GM12878 (cell line): ENCODE data around the gene GNG12. TPM values are rescaled to one million over a fixed set of nuclear protein-coding genes. Genes with fewer than 3 reads are reported as not detected.

Experiments
- ATF7 ChIP-seq: fragments of 450-650 bp; IDR thresholded peaks from 2 replicates; pipeline ENCODE4 v1.6.1; 2016; ENCODE audit warnings: low read depth, mild to moderate bottlenecking
- DPF2 ChIP-seq: fragments of 450-650 bp; IDR thresholded peaks from 2 replicates; pipeline ENCODE4 v1.6.1; 2017; ENCODE audit warnings: mild to moderate bottlenecking
- EP300 ChIP-seq, 2 experiments: fragments of 150-350 bp in 1 of 2; IDR thresholded peaks; 2 replicates each; pipeline ENCODE4 v1.6.1; 2011 to 2012; ENCODE audit warnings: low read depth in 2 of 2, low read length in 2 of 2, borderline replicate concordance in 1 of 2, improper control_type of control experiment in 1 of 2, inconsistent platforms in 1 of 2; ENCODE audit not compliant: control insufficient read depth in 1 of 2
- GABPA ChIP-seq: IDR thresholded peaks from 2 replicates; pipeline ENCODE4 v1.6.1; 2014; ENCODE audit warnings: antibody characterized with exemption, low read depth, mild to moderate bottlenecking, inconsistent platforms
- GATAD2B ChIP-seq: fragments of 450-650 bp; conservative IDR thresholded peaks from 2 replicates; pipeline ENCODE4 v1.6.1; 2017; ENCODE audit warnings: low read depth, mild to moderate bottlenecking, moderate library complexity
- HCFC1 ChIP-seq: fragments of 150-350 bp; IDR thresholded peaks from 2 replicates; pipeline ENCODE4 v1.6.1; 2014; ENCODE audit warnings: low read length
- IKZF1 ChIP-seq: fragments of 450-650 bp; conservative IDR thresholded peaks from 2 replicates; pipeline ENCODE4 v1.6.1; 2017; ENCODE audit warnings: antibody characterized with exemption, mild to moderate bottlenecking
- JUNB ChIP-seq: IDR thresholded peaks from 2 replicates; pipeline ENCODE4 v1.6.1; 2016; ENCODE audit warnings: antibody characterized with exemption, mild to moderate bottlenecking
- KDM1A ChIP-seq: fragments of 200-600 bp; sonication (generic); IDR thresholded peaks from 2 replicates; pipeline ENCODE4 v1.6.1; 2016; ENCODE audit warnings: borderline replicate concordance
- NFXL1 ChIP-seq: fragments of 450-650 bp; IDR thresholded peaks from 2 replicates; pipeline ENCODE4 v1.6.1; 2017; ENCODE audit warnings: antibody characterized with exemption, mild to moderate bottlenecking, borderline replicate concordance
- NR2C1 ChIP-seq: fragments of 450-650 bp; IDR thresholded peaks from 2 replicates; pipeline ENCODE4 v1.6.1; 2017; ENCODE audit warnings: antibody characterized with exemption, mild to moderate bottlenecking, moderate library complexity
- PML ChIP-seq: IDR thresholded peaks from 2 replicates; pipeline ENCODE4 v1.6.1; 2012; ENCODE audit warnings: low read length, inconsistent platforms
- POLR2A ChIP-seq: IDR thresholded peaks from 2 replicates; pipeline ENCODE4 v1.6.1; 2011; ENCODE audit warnings: low read depth, mild to moderate bottlenecking, low read length
- SIN3A ChIP-seq: IDR thresholded peaks from 2 replicates; pipeline ENCODE4 v1.6.1; 2012; ENCODE audit warnings: low read depth, low read length, improper control_type of control experiment
- SPI1 ChIP-seq: IDR thresholded peaks from 2 replicates; pipeline ENCODE4 v1.6.1; 2011; ENCODE audit warnings: low read depth, mild to moderate bottlenecking, low read length, moderate library complexity, borderline replicate concordance; ENCODE audit not compliant: insufficient read depth
- YBX1 ChIP-seq: fragments of 450-650 bp; IDR thresholded peaks from 2 replicates; pipeline ENCODE4 v1.6.1; 2016; ENCODE audit warnings: antibody characterized with exemption
- polyA plus RNA-seq, 11 experiments: library from polyadenylated mRNA; depleted of rRNA in 4 of 11; unstranded in 6 of 11; stranded (reverse) in 5 of 11; fragments of >200 nt; fragmentation: Nextera tagmentation in 4 of 11; fragmentation: Illumina TruSeq in 1 of 11; extraction: Ambion mirVana in 4 of 11; extraction: Trizol in 1 of 11; gene quantifications; 1 replicate in 1 of 11; 2 replicates in 10 of 11; pipeline versions ENCODE4 v1.2.1 to v1.2.3, GENCODE V29; 2011 to 2016; ENCODE audit warnings: inconsistent platforms in 2 of 11, missing spikeins in 2 of 11, low read depth in 1 of 11
- total RNA-seq, 4 experiments: library from RNA; depleted of rRNA in 3 of 4; stranded (reverse); fragments of >200 nt in 3 of 4; fragmentation: Illumina TruSeq in 1 of 4; extraction: Trizol in 1 of 4; gene quantifications; 2 replicates each; pipeline versions ENCODE4 v1.2.1 to v1.2.3, GENCODE V29; 2013 to 2021
- TF ChIP-seq, protein P1 (sequence below): fragments of 450-650 bp; IDR thresholded peaks from 2 replicates; pipeline ENCODE4 v1.6.1; 2017; ENCODE audit warnings: mild to moderate bottlenecking, moderate library complexity
- TF ChIP-seq, protein P2 (sequence below): fragments of 450-650 bp; IDR thresholded peaks from 2 replicates; pipeline ENCODE4 v1.6.1; 2018; ENCODE audit warnings: borderline replicate concordance, mild to moderate bottlenecking; ENCODE audit not compliant: partially characterized antibody
- TF ChIP-seq, protein P3 (sequence below): fragments of 150-350 bp; IDR thresholded peaks from 2 replicates; pipeline ENCODE4 v1.6.1; 2014; ENCODE audit warnings: mild to moderate bottlenecking, low read depth, low read length
- TF ChIP-seq, protein P4 (sequence below): fragments of 450-650 bp; IDR thresholded peaks from 2 replicates; pipeline ENCODE4 v1.6.1; 2016; ENCODE audit warnings: mild to moderate bottlenecking
- TF ChIP-seq, protein P5 (sequence below): fragments of 450-650 bp; IDR thresholded peaks from 2 replicates; pipeline ENCODE4 v1.6.1; 2017; ENCODE audit warnings: borderline replicate concordance

The GNG12 gene
- total and polyA plus RNA-seq, 10 of the 15 experiments (the other 5 are each of a cell fraction or from before 2014, with no cell fraction given): 0.22 to 32.8 (median 0.35) TPM

DNA sequence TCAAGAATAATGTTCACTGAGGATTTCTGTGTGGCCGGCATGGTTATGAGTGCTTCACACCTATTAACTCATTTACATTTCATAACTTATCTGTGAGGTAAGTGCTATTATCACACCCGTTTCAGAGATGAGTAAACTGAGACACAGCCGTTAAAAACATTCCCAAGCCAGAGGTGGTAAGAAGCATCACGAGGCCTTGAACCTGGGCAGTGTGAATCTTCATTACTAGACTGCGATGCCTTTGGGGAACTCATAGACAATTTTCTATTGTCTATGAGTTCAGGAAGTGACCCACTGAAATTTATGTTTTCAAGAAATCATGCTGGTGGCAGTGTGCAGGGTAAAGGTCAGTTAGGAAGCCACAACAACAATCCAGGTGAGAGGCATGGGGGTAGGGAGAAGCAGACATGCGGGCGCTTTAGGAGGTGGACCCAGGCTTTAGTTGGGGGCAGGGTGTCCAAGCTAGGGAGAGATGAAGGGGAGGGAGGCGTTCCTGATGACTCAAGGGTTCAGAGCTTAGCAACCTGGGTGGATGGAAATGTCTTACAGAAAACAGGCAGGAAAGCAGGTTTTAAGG is 14.5 kb downstream of the GNG12 start (continued):
- TF ChIP-seq, protein P1, sequence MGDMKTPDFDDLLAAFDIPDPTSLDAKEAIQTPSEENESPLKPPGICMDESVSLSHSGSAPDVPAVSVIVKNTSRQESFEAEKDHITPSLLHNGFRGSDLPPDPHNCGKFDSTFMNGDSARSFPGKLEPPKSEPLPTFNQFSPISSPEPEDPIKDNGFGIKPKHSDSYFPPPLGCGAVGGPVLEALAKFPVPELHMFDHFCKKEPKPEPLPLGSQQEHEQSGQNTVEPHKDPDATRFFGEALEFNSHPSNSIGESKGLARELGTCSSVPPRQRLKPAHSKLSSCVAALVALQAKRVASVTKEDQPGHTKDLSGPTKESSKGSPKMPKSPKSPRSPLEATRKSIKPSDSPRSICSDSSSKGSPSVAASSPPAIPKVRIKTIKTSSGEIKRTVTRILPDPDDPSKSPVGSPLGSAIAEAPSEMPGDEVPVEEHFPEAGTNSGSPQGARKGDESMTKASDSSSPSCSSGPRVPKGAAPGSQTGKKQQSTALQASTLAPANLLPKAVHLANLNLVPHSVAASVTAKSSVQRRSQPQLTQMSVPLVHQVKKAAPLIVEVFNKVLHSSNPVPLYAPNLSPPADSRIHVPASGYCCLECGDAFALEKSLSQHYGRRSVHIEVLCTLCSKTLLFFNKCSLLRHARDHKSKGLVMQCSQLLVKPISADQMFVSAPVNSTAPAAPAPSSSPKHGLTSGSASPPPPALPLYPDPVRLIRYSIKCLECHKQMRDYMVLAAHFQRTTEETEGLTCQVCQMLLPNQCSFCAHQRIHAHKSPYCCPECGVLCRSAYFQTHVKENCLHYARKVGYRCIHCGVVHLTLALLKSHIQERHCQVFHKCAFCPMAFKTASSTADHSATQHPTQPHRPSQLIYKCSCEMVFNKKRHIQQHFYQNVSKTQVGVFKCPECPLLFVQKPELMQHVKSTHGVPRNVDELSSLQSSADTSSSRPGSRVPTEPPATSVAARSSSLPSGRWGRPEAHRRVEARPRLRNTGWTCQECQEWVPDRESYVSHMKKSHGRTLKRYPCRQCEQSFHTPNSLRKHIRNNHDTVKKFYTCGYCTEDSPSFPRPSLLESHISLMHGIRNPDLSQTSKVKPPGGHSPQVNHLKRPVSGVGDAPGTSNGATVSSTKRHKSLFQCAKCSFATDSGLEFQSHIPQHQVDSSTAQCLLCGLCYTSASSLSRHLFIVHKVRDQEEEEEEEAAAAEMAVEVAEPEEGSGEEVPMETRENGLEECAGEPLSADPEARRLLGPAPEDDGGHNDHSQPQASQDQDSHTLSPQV: no peak
- TF ChIP-seq JUNB (no peak), HCFC1 (no peak), SIN3A (no peak), KDM1A (no peak), EP300 (IDR thresholded peaks at IDR 0.05; ENCODE audit: borderline replicate concordance in 1 of 2, control insufficient read depth in 1 of 2, low read depth in 2 of 2, low read length in 2 of 2) (no peak), YBX1 (no peak), POLR2A (no peak), NFXL1 (no peak), PML (no peak), GATAD2B (peak; percentile 71; the same call in 1 of the 2 replicates), NR2C1 (peak; percentile 72), DPF2 (peak; percentile 84), IKZF1 (peak; percentile 96), SPI1 (no peak), ATF7 (peak; percentile 91), GABPA (no peak)
- TF ChIP-seq, protein P2, sequence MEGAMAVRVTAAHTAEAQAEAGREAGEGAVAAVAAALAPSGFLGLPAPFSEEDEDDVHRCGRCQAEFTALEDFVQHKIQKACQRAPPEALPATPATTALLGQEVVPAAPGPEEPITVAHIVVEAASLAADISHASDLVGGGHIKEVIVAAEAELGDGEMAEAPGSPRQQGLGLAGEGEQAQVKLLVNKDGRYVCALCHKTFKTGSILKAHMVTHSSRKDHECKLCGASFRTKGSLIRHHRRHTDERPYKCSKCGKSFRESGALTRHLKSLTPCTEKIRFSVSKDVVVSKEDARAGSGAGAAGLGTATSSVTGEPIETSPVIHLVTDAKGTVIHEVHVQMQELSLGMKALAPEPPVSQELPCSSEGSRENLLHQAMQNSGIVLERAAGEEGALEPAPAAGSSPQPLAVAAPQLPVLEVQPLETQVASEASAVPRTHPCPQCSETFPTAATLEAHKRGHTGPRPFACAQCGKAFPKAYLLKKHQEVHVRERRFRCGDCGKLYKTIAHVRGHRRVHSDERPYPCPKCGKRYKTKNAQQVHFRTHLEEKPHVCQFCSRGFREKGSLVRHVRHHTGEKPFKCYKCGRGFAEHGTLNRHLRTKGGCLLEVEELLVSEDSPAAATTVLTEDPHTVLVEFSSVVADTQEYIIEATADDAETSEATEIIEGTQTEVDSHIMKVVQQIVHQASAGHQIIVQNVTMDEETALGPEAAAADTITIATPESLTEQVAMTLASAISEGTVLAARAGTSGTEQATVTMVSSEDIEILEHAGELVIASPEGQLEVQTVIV: no peak
- TF ChIP-seq, protein P3, sequence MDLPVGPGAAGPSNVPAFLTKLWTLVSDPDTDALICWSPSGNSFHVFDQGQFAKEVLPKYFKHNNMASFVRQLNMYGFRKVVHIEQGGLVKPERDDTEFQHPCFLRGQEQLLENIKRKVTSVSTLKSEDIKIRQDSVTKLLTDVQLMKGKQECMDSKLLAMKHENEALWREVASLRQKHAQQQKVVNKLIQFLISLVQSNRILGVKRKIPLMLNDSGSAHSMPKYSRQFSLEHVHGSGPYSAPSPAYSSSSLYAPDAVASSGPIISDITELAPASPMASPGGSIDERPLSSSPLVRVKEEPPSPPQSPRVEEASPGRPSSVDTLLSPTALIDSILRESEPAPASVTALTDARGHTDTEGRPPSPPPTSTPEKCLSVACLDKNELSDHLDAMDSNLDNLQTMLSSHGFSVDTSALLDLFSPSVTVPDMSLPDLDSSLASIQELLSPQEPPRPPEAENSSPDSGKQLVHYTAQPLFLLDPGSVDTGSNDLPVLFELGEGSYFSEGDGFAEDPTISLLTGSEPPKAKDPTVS: no peak
- TF ChIP-seq, protein P4, sequence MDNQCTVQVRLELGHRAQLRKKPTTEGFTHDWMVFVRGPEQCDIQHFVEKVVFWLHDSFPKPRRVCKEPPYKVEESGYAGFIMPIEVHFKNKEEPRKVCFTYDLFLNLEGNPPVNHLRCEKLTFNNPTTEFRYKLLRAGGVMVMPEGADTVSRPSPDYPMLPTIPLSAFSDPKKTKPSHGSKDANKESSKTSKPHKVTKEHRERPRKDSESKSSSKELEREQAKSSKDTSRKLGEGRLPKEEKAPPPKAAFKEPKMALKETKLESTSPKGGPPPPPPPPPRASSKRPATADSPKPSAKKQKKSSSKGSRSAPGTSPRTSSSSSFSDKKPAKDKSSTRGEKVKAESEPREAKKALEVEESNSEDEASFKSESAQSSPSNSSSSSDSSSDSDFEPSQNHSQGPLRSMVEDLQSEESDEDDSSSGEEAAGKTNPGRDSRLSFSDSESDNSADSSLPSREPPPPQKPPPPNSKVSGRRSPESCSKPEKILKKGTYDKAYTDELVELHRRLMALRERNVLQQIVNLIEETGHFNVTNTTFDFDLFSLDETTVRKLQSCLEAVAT: 0 out of 2 replicates have a peak, but pooled peaks have one; percentile 42
- TF ChIP-seq, protein P5, sequence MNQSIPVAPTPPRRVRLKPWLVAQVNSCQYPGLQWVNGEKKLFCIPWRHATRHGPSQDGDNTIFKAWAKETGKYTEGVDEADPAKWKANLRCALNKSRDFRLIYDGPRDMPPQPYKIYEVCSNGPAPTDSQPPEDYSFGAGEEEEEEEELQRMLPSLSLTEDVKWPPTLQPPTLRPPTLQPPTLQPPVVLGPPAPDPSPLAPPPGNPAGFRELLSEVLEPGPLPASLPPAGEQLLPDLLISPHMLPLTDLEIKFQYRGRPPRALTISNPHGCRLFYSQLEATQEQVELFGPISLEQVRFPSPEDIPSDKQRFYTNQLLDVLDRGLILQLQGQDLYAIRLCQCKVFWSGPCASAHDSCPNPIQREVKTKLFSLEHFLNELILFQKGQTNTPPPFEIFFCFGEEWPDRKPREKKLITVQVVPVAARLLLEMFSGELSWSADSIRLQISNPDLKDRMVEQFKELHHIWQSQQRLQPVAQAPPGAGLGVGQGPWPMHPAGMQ: no peak
